Suppressor macrophage (primary cell): ENCODE results near the gene SH3BP2.

Experiments used
- DNase-seq, 4 experiments: peaks; one replicate each; pipeline ENCODE4 v3.0.0-alpha.2; 2020 to 2022

Gene SH3BP2

DNA sequence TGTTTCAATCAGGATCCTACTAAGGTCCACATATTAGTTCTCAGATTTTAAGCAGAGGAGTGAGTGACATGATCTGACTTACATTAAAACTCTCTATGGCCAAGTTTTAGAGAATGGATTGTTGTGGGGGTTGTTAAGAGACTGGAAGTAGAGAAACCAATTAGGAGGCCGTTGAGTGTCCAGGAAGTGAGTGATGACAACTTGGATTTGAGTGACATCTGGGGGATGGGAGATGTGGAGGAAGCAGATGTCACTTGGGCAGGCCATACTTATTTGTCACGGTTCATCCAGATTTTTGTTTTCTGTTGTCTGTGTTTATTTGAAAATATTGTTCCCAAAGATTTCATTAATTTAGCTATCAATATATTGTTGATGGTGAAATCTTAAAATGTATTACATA, 79.0 kb downstream of the SH3BP2 start:
- peak; percentile 35 to 61 (median 50) for DNase-seq

GRCh38 chr4:2873329-2873728, 80.4 kb downstream of the SH3BP2 start:
- no peak for DNase-seq

DNA sequence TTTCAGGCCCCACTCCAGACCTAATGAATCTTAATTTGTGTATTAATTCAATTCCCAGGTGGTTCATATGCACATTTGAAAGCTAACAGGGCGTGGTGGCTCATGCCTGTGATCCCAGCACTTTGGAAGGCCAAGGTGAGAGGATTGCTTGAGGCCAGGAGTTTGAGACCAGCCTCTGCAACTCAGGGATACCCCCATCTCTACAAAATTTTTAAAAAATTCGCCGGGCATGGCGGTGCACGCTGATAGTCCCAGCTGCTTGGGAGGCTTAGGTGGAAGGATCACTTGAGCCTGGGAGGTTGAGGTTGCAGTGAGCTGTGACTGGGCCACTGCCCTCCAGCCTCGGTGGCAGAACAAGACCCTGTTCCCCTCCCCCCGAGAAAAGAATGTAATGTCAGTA, 82.0 kb downstream of the SH3BP2 start:
- DNase-seq, result no peak

GRCh38 chr4:2875556-2875955, 82.7 kb downstream of the SH3BP2 start:
- DNase-seq, result no peak

DNA sequence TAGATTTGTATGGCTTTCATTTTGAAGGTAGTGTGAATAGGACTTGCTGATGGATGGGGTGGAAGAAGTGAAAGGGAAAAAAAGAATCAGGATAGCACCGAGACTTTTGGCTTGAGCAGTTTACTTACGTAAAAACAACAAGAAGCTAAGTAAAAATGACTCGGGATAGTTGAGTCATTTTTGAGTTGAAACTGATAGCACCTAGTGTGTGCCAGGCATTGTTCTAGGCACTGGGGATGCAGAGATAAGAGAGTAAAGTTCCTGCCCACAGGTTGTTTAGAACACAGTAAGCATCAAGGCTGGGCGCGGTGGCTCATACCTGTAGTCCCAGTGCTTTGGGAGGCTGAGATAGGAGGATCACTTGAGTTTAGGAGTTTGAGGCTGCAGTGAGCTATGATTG, 85.5 kb downstream of the SH3BP2 start:
- DNase-seq, result no peak

- no peak for DNase-seq
Observed at GRCh38 chr4:2879026-2879425, 86.1 kb downstream of the SH3BP2 start.

GRCh38 chr4:2881431-2881830, 88.5 kb downstream of the SH3BP2 start:
- DNase-seq, result no peak

GRCh38 chr4:2882341-2882740, 89.5 kb downstream of the SH3BP2 start:
- DNase-seq, result no peak

- DNase-seq, result no peak
Observed at GRCh38 chr4:2886161-2886560, 93.3 kb downstream of the SH3BP2 start.

DNA sequence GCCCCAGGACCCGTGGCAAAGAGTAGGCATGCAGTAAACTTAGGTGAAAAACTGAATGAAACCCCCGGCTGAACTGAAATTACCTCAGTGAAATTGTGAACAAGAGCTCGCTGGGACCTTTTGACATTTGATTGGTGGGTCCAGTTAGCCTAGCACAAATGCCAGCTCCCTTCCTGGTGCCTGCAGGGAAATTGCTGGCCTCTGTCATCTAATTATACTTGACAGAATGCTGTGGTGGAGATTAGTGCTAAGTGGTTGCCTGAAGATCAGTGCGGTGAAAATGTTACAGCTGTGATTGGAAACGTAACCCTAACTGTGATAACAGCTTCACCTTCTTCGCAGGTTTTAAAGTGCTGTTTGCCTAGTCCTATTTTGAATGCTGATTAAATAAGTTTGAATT, 93.7 kb downstream of the SH3BP2 start:
- no peak for DNase-seq

- no peak for DNase-seq
Observed at GRCh38 chr4:2887343-2887742, 94.5 kb downstream of the SH3BP2 start.

GRCh38 chr4:2888886-2889285, 96.0 kb downstream of the SH3BP2 start:
- peak in 3 of 4 experiments; percentile 12 to 56 (median 48) for DNase-seq
